Uterus (tissue), 4 donors: ENCODE results near the gene GDPD3. TPM values are rescaled to one million over a fixed set of nuclear protein-coding genes. Genes with fewer than 3 reads are reported as not detected.

Experiments
- DNase-seq, 2 donors: peaks; one replicate each; pipeline ENCODE4 v3.0.0-alpha.2; 2019 to 2020
- H3K27ac ChIP-seq, 2 donors: fragments of 200-600 bp; sonication (generic); 1 replicate in 1 of 2; 2 replicates in 1 of 2; pipeline ENCODE4 v1.5.1; 2016 to 2018
- H3K27me3 ChIP-seq, 2 donors: fragments of 200-600 bp; sonication (generic); one replicate each; pipeline ENCODE4 v1.5.1; 2018 to 2019; ENCODE audit warnings: control low read depth in 1 of 2
- H3K36me3 ChIP-seq, 2 donors: fragments of 200-600 bp; sonication (generic); one replicate each; pipeline ENCODE4 v1.5.1; 2019; ENCODE audit warnings: control low read depth in 1 of 2
- H3K4me1 ChIP-seq, 2 donors: fragments of 200-600 bp; sonication (generic); one replicate each; pipeline ENCODE4 v1.5.1; 2018 to 2019; ENCODE audit warnings: control low read depth in 1 of 2
- H3K4me3 ChIP-seq, 2 donors: fragments of 200-600 bp; sonication (generic); 1 replicate in 1 of 2; 2 replicates in 1 of 2; pipeline ENCODE4 v1.5.1; 2018 to 2019; ENCODE audit warnings: mild to moderate bottlenecking in 1 of 2
- H3K9me3 ChIP-seq, 2 donors: fragments of 200-600 bp; sonication (generic); one replicate each; pipeline ENCODE4 v1.5.1; 2019; ENCODE audit warnings: control low read depth in 1 of 2
- POLR2A ChIP-seq, 2 donors: fragments of 450-650 bp; IDR thresholded peaks; one replicate each; pipeline ENCODE4 v1.6.1; 2016; ENCODE audit warnings: antibody characterized with exemption in 2 of 2, mild to moderate bottlenecking in 1 of 2, moderate library complexity in 1 of 2
- intact Hi-C: fragments of 100-400 bp; cut with DNase I; formaldehyde crosslinking; loops from one replicate; pipeline ENCODE4 v1.15.1; 2023; ENCODE audit warnings: low total_unique reads
- total RNA-seq, 4 donors: library from RNA; depleted of rRNA in 3 of 4; stranded (reverse); fragments of >200 nt in 3 of 4; gene quantifications; one replicate each; pipeline versions ENCODE4 v1.1.0 to v1.2.4, GENCODE V29; 2014 to 2023
- TF ChIP-seq, protein P1 (sequence below), 4 experiments: fragments of 200-600 bp in 2 of 4; fragments of 450-650 bp in 2 of 4; sonication (generic) in 2 of 4; IDR thresholded peaks; one replicate each; pipeline ENCODE4 v1.5.1; 2016 to 2019; ENCODE audit warnings: antibody characterized with exemption in 4 of 4, mild to moderate bottlenecking in 2 of 4, moderate library complexity in 1 of 4
- donor health status: DM: yes; HTN: yes; CAD: no.

The GDPD3 gene
- total RNA-seq, 4 donors from 2014 or later = 1.4 to 16.7 (median 2.3) TPM; not detected in 1

DNA sequence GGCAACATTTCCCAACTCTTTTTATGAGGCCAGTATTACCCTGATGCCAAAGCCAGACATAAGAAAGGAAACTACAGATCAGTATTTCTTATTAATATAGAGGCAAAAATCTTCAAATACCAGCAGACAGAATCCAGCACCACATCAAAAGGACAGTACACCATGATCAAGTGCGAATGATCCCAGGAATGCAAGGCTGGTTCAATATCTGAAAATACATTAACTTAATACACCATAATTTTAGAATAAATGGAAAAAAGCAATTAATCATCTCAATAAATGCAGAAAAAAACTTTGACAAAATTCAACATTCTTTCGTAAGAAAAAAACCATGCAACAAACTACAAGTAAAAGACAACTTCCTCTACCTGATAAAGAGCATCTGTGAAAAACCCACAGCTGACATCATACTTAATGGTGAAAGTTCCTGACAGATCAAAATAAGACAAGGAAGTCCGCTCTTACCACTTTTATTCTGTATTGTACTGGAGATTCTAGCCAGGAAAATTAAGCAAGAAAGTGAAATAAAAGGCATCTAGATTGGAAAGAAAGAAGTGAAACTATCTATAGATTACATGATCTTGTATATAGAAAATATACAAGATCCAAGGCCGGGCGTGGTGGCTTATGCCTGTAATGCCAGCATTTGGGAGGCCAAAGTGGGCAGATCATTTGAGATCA, 36.1 kb upstream of the GDPD3 start:
- DNase-seq = no peak
- TF ChIP-seq, protein P1, sequence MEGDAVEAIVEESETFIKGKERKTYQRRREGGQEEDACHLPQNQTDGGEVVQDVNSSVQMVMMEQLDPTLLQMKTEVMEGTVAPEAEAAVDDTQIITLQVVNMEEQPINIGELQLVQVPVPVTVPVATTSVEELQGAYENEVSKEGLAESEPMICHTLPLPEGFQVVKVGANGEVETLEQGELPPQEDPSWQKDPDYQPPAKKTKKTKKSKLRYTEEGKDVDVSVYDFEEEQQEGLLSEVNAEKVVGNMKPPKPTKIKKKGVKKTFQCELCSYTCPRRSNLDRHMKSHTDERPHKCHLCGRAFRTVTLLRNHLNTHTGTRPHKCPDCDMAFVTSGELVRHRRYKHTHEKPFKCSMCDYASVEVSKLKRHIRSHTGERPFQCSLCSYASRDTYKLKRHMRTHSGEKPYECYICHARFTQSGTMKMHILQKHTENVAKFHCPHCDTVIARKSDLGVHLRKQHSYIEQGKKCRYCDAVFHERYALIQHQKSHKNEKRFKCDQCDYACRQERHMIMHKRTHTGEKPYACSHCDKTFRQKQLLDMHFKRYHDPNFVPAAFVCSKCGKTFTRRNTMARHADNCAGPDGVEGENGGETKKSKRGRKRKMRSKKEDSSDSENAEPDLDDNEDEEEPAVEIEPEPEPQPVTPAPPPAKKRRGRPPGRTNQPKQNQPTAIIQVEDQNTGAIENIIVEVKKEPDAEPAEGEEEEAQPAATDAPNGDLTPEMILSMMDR (IDR thresholded peaks at IDR 0.05) = no peak
- no peak for TF ChIP-seq POLR2A (IDR thresholded peaks at IDR 0.05)
- intact Hi-C loops = no loop called here
- Histone ChIP-seq H3K4me3 (no peak overlapping the region), H3K4me1 (no peaks in the 10 kb centered on the region), H3K27me3 (no peaks in the 10 kb centered on the region), H3K27ac (no peak overlapping the region), H3K9me3 (no peaks in the 10 kb centered on the region), H3K36me3 (no peaks in the 10 kb centered on the region)

DNA sequence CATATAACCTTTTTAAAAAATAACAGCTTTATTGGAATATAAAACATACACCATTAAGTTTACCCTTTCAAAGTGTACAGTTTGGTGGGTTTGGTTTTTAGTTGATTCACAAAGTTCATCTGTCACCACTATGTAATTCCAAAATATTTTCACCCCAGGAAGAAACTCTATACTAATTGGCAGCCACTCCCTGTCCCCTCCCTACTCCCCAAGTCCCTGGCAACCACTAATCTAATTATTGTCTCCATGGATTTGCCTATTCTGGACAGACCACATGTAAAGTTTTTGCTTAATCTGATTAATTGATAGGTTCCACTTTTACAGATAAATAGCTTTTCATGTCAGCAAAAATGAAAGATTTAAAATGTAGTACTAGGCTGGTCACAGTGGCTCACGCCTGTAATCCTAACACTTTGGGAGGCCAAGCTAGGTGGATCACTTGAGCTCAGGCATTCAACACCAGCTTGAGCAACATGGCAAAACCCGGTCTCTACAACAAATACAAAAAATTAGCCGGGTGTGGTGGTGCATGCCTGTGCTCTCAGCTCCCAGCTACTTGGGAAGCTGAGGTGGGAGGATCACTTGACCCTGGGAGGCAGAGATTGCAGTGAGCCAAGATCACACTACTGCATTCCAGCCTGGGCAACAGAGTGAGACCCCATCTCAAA, 34.6 kb upstream of the GDPD3 start:
- Histone ChIP-seq H3K9me3 (no peaks in the 10 kb centered on the region), H3K4me1 (no peaks in the 10 kb centered on the region), H3K27me3 (no peaks in the 10 kb centered on the region), H3K4me3 (no peak overlapping the region), H3K36me3 (no peaks in the 10 kb centered on the region), H3K27ac (no peak overlapping the region)
- no peak for TF ChIP-seq POLR2A (IDR thresholded peaks at IDR 0.05)
- no peak for DNase-seq
- intact Hi-C loops = no loop called here

DNA sequence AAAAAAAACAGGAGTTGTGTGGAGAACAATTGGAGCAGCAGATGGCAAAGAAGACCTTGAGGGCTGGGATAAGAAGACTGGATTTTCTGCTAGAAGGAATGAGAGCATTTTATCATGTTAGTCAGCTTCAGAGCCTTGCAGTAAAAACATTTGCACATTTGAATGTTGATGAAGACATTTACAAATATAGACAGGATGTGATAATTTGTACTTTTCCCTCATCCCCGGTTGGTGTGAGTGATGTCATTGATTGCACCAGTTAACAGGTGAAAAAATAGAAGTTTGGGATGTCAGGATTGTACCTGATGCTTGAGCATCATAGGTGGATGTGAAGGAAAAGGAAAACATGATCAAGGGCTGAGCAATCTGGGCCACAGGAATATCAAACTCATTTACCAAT, 32.3 kb upstream of the GDPD3 start:
- DNase-seq = no peak
- H3K9me3 ChIP-seq = no peaks in the 10 kb centered on the region
- H3K36me3 ChIP-seq = no peaks in the 10 kb centered on the region
- no peaks in the 10 kb centered on the region for H3K27me3 ChIP-seq
- no peaks in the 10 kb centered on the region for H3K4me1 ChIP-seq
- no peak overlapping the region for H3K27ac ChIP-seq
- no peak overlapping the region for H3K4me3 ChIP-seq
- TF ChIP-seq, protein P1 (IDR thresholded peaks at IDR 0.05) = no peak
- TF ChIP-seq POLR2A (IDR thresholded peaks at IDR 0.05) = no peak
- intact Hi-C loops = no loop called here

DNA sequence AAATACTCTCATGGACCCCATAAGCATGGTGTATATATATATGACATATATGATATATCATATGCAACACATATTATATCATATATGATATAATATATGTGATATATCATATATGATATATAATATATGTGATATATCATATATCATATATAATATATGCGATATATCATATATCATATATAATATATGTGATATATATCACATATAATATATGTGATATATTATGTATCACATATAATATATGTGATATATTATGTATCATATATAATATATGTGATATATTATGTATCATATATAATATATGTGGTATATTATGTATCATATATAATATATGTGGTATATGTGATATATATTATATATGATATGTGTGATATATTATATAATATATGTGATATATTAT, 31.6 kb upstream of the GDPD3 start:
- Histone ChIP-seq H3K27ac (no peak overlapping the region), H3K4me1 (no peaks in the 10 kb centered on the region), H3K9me3 (no peaks in the 10 kb centered on the region), H3K36me3 (no peaks in the 10 kb centered on the region), H3K4me3 (no peak overlapping the region), H3K27me3 (no peaks in the 10 kb centered on the region)
- TF ChIP-seq, protein P1 (IDR thresholded peaks at IDR 0.05) = no peak
- TF ChIP-seq POLR2A (IDR thresholded peaks at IDR 0.05) = no peak
- DNase-seq = no peak
- intact Hi-C loops = no loop called here

DNA sequence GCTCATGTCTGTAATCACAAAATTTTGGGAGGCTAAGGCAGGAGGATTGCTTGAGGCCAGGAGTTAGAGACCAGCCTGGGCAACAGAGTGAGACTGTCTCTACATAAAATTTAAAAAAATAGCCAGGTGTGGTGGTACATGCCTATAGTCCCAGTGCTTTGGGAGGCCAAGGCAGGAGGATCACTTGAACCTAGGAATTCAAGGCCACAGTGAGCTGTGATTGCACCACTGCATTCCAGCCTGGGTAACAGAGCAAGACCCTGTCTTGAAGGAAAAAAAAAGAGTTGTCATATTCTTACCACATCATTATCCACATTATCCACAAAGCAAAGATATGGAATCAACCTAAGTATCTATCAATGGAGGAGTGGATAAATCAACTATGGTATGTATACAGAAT, 30.7 kb upstream of the GDPD3 start:
- Histone ChIP-seq H3K36me3 (no peaks in the 10 kb centered on the region), H3K27ac (no peak overlapping the region), H3K27me3 (no peaks in the 10 kb centered on the region), H3K4me1 (no peaks in the 10 kb centered on the region), H3K4me3 (no peak overlapping the region), H3K9me3 (no peaks in the 10 kb centered on the region)
- intact Hi-C loops = no loop called here
- DNase-seq = no peak
- TF ChIP-seq POLR2A (IDR thresholded peaks at IDR 0.05) = no peak
- TF ChIP-seq, protein P1 (IDR thresholded peaks at IDR 0.05) = no peak
